Mesenchymal stem cell (in vitro differentiated cells and primary cell): ENCODE data around the gene COPA.
A peak's percentile ranks its signal among the peaks of the same experiment; 100 is the strongest.

Experiments
- DNase-seq: peaks from one replicate; pipeline ENCODE4 v3.0.0-alpha.2; 2013
- H2AFZ ChIP-seq: one replicate; pipeline ENCODE4 v1.6.1; 2013; ENCODE audit warnings: low read depth, mild to moderate bottlenecking, control low read depth, inconsistent platforms, low read length, moderate library complexity
- H2AK5ac ChIP-seq: 2 replicates; pipeline ENCODE4 v1.6.1; 2013; ENCODE audit warnings: low read length, moderate library complexity, mild to moderate bottlenecking, inconsistent platforms; ENCODE audit not compliant: severe bottlenecking
- H2BK120ac ChIP-seq: one replicate; pipeline ENCODE4 v1.6.1; 2013; ENCODE audit warnings: low read depth, mild to moderate bottlenecking, inconsistent platforms, low read length, moderate library complexity
- H2BK12ac ChIP-seq, 2 experiments: one replicate each; pipeline ENCODE4 v1.6.1; 2013; ENCODE audit warnings: inconsistent platforms in 2 of 2, low read length in 2 of 2, mild to moderate bottlenecking in 2 of 2, moderate library complexity in 2 of 2, control low read depth in 1 of 2
- H2BK15ac ChIP-seq: one replicate; pipeline ENCODE4 v1.6.1; 2013; ENCODE audit warnings: mild to moderate bottlenecking, low read depth, inconsistent platforms; ENCODE audit not compliant: poor library complexity, severe bottlenecking
- H2BK5ac ChIP-seq: 2 replicates; pipeline ENCODE4 v1.6.1; 2013; ENCODE audit warnings: low read depth, mild to moderate bottlenecking, low read length, control low read depth, inconsistent platforms; ENCODE audit not compliant: poor library complexity, severe bottlenecking
- H3K14ac ChIP-seq, 2 experiments: one replicate each; pipeline ENCODE4 v1.6.1; 2013; ENCODE audit warnings: inconsistent platforms in 2 of 2, low read length in 2 of 2, control low read depth in 1 of 2, mild to moderate bottlenecking in 1 of 2, moderate library complexity in 1 of 2
- H3K18ac ChIP-seq, 2 experiments: one replicate each; pipeline ENCODE4 v1.6.1; 2013; ENCODE audit warnings: inconsistent platforms in 2 of 2, low read length in 2 of 2, control low read depth in 1 of 2, low read depth in 1 of 2, mild to moderate bottlenecking in 1 of 2
- H3K23ac ChIP-seq, 2 experiments: one replicate each; pipeline ENCODE4 v1.6.1; 2013; ENCODE audit warnings: inconsistent platforms in 2 of 2, low read length in 2 of 2, mild to moderate bottlenecking in 2 of 2, moderate library complexity in 2 of 2, control low read depth in 1 of 2
- H3K27ac ChIP-seq: 2 replicates; pipeline ENCODE4 v1.5.1; 2013; ENCODE audit warnings: mild to moderate bottlenecking, moderate library complexity, low read length, control low read depth, inconsistent platforms; ENCODE audit not compliant: poor library complexity, severe bottlenecking
- H3K27me3 ChIP-seq, 2 experiments: 2 replicates each; pipeline versions ENCODE4 v1.6.1 to v1.7.0; 2013; ENCODE audit warnings: low read length in 2 of 2, mild to moderate bottlenecking in 2 of 2, moderate library complexity in 2 of 2, control low read depth in 1 of 2, inconsistent platforms in 1 of 2; ENCODE audit not compliant: control insufficient read depth in 1 of 2, insufficient read depth in 1 of 2
- H3K36me3 ChIP-seq, 2 experiments: 2 replicates each; pipeline versions ENCODE4 v1.6.1 to v1.7.0; 2013; ENCODE audit warnings: low read length in 2 of 2, control low read depth in 1 of 2, inconsistent platforms in 1 of 2, low read depth in 1 of 2, mild to moderate bottlenecking in 1 of 2; ENCODE audit not compliant: insufficient read depth in 2 of 2, control insufficient read depth in 1 of 2
- H3K4ac ChIP-seq, 2 experiments: one replicate each; pipeline ENCODE4 v1.6.1; 2013; ENCODE audit warnings: inconsistent platforms in 2 of 2, low read length in 2 of 2, mild to moderate bottlenecking in 2 of 2, moderate library complexity in 2 of 2, control low read depth in 1 of 2, low read depth in 1 of 2
- H3K4me1 ChIP-seq: 2 replicates; pipeline ENCODE4 v1.6.1; 2013; ENCODE audit warnings: low read depth, low read length, control low read depth; ENCODE audit not compliant: control insufficient read depth, insufficient read depth
- H3K4me2 ChIP-seq: 2 replicates; pipeline ENCODE4 v1.6.1; 2013; ENCODE audit warnings: low read length, mild to moderate bottlenecking, inconsistent platforms; ENCODE audit not compliant: poor library complexity, severe bottlenecking
- H3K4me3 ChIP-seq, 2 experiments: 2 replicates each; pipeline versions ENCODE4 v1.5.1 to v1.7.0; 2013; ENCODE audit warnings: low read length in 2 of 2, mild to moderate bottlenecking in 2 of 2, control low read depth in 1 of 2, low read depth in 1 of 2; ENCODE audit not compliant: insufficient read depth in 1 of 2
- H3K79me1 ChIP-seq: replicated peaks from 2 replicates; pipeline ENCODE4 v1.6.1; 2013; ENCODE audit warnings: mild to moderate bottlenecking, control low read depth, low read length, inconsistent platforms; ENCODE audit not compliant: poor library complexity, severe bottlenecking
- H3K9ac ChIP-seq: 2 replicates; pipeline ENCODE4 v1.7.0; 2013; ENCODE audit warnings: mild to moderate bottlenecking, low read length, moderate library complexity
- H3K9me3 ChIP-seq: 2 replicates; pipeline ENCODE4 v1.7.0; 2013; ENCODE audit warnings: mild to moderate bottlenecking, low read length; ENCODE audit not compliant: control insufficient read depth
- H4K8ac ChIP-seq: one replicate; pipeline ENCODE4 v1.6.1; 2013; ENCODE audit warnings: inconsistent platforms, mild to moderate bottlenecking, low read length, moderate library complexity
- H4K91ac ChIP-seq: one replicate; pipeline ENCODE4 v1.6.1; 2013; ENCODE audit warnings: mild to moderate bottlenecking, low read length, inconsistent platforms
- WGBS: methylation state at CpG from one replicate; pipeline ENCODE4 v1.1.7; 2013; ENCODE audit warnings: mixed read lengths; 5-methylcytosine and 5-hydroxymethylcytosine counted together

Gene COPA

DNA sequence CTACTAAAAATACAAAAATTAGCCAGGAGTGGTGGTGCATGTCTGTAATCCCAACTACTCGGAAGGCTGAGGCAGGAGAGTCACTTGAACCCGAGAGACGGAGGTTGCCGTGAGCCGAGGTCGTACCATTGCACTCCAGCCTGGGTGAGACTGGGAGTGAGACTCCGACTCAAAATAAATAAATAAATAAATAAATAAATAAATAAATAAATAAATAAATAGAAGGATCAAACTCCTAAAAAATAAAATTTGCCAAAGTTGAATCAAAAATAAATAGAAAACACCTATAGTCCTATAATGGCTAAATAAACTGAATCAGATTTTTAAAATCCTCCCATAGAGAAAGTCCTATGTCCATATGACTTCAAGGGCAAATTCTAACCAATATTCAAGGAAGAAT is 42.9 kb downstream of the COPA start:
- no peak overlapping the region for H4K91ac ChIP-seq

DNA sequence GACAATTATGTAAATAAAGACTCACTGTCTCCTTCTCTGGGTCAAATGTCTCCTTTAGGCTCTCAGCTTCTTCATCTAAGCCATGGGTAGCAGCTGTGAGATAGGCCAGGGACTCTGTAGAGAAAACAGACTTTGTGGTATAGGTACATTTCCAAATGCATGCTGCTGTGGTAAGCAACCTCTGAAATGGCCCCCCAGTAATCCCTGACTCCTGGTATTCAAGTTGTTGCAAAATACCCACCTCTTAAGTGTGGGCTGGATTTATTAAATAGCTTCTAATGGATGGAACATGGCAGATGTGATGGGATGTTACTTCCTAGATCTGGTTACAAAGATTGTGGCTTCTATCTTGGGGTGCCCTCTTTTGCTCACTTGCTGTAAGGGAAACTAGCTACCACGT is 47.0 kb downstream of the COPA start:
- Histone ChIP-seq H3K4me2 (no peak overlapping the region), H2BK12ac (no peak overlapping the region), H3K36me3 (peaks cover 66 to 99% of the 10 kb centered on the region in 2 experiments), H3K23ac (peak overlapping the region in 1 of 2 experiments; percentile 37), H2BK15ac (no peak overlapping the region), H3K4me1 (no peaks in the 10 kb centered on the region), H2BK120ac (no peak overlapping the region), H3K4ac (no peak overlapping the region), H4K8ac (no peak overlapping the region), H3K14ac (no peak overlapping the region), H3K27ac (no peak overlapping the region), H4K91ac (no peak overlapping the region), H3K9me3 (no peaks in the 10 kb centered on the region), H3K27me3 (no peaks in the 10 kb centered on the region), H3K79me1 (peaks cover 28% of the 10 kb centered on the region), H2AFZ (no peak overlapping the region), H3K18ac (no peak overlapping the region), H3K4me3 (no peak overlapping the region), H3K9ac (no peak overlapping the region), H2AK5ac (no peak overlapping the region), H2BK5ac (no peak overlapping the region)
- no peak for DNase-seq
- 100% methylated on average over 1 of the region's 1 CpG for WGBS

More for the DNA sequence above, 42.9 kb downstream of the COPA start:
- no peak overlapping the region for H2BK120ac ChIP-seq
- H3K27ac ChIP-seq = no peak overlapping the region
- H3K4ac ChIP-seq = no peak overlapping the region
- no peak overlapping the region for H2BK5ac ChIP-seq
- no peak overlapping the region for H2AK5ac ChIP-seq
- no peak overlapping the region for H2BK12ac ChIP-seq
- peaks cover 24% of the 10 kb centered on the region for H3K79me1 ChIP-seq
- H3K4me3 ChIP-seq = no peak overlapping the region
- no peaks in the 10 kb centered on the region for H3K4me1 ChIP-seq
- H3K18ac ChIP-seq = no peak overlapping the region
- H4K8ac ChIP-seq = no peak overlapping the region
- no peak overlapping the region for H3K9ac ChIP-seq
- WGBS = no CpG with 5 or more reads among the region's 7 CpGs
- H3K23ac ChIP-seq = no peak overlapping the region
- no peak overlapping the region for H3K4me2 ChIP-seq
- H3K14ac ChIP-seq = no peak overlapping the region
- H2BK15ac ChIP-seq = no peak overlapping the region
- H3K36me3 ChIP-seq = peaks cover 44 to 93% of the 10 kb centered on the region in 2 experiments
- H2AFZ ChIP-seq = no peak overlapping the region
- DNase-seq = no peak
- no peaks in the 10 kb centered on the region for H3K9me3 ChIP-seq
- no peaks in the 10 kb centered on the region for H3K27me3 ChIP-seq

DNA sequence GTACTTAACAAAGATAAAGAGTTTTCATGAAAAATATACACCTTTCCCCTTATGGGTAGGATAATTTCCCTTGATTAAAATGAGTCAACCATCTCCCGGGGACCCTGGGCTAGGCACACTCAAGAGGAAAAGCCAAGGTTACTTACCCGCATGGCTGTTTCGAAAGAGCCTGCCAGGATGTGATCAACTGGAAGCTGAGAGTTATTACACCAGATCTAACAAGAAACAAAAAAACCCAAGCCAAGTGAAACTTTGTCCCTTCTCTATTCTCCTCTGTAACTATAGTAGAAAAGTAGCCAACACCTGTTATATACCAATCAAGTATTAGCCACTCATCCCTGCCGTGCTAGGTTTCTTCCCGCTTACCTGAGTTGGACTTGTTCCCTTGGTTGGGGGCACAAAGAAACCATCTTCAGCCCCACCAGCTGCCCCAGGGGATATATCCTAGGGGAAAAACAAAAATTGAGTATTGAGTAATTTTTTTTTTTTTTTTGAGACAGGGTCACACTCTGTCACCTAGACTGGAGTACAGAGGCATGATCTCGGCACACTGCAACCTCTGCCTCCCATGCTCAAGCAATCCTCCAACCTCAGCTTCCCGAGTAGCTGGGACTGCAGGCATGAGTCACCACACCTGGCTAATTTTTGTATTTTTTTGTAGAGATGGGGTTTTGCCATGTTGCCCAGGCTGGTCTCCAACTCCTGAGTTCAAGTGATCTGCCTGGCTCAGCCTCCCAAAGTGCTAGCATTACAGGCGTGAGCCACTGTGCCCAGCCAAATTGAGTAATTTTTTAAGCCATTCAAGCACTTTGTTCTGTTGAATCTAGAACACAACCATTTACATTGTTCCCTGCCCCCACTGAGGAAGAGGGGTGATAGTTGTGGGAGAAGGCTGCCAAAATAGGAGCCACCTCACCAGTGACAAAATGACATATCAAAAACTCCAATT is 49.8 kb downstream of the COPA start:
- H3K27me3 ChIP-seq = no peaks in the 10 kb centered on the region
- H4K91ac ChIP-seq = no peak overlapping the region
- no peak overlapping the region for H2BK120ac ChIP-seq
- H2BK12ac ChIP-seq = no peak overlapping the region
- H3K36me3 ChIP-seq = peaks cover 69 to 100% of the 10 kb centered on the region in 2 experiments
- 99% methylated on average over 5 of the region's 8 CpGs for WGBS
- no peak overlapping the region for H2BK5ac ChIP-seq
- no peak overlapping the region for H3K14ac ChIP-seq
- H2AFZ ChIP-seq = no peak overlapping the region
- H3K4ac ChIP-seq = no peak overlapping the region
- peaks cover 30% of the 10 kb centered on the region for H3K79me1 ChIP-seq
- H3K4me2 ChIP-seq = no peak overlapping the region
- no peak for DNase-seq
- no peaks in the 10 kb centered on the region for H3K9me3 ChIP-seq
- H4K8ac ChIP-seq = no peak overlapping the region
- H3K4me1 ChIP-seq = no peaks in the 10 kb centered on the region
- H3K18ac ChIP-seq = no peak overlapping the region
- H3K23ac ChIP-seq = no peak overlapping the region
- no peak overlapping the region for H3K4me3 ChIP-seq
- peak overlapping the region; percentile 5 for H3K9ac ChIP-seq
- no peak overlapping the region for H2AK5ac ChIP-seq
- no peak overlapping the region for H2BK15ac ChIP-seq
- H3K27ac ChIP-seq = no peak overlapping the region

DNA sequence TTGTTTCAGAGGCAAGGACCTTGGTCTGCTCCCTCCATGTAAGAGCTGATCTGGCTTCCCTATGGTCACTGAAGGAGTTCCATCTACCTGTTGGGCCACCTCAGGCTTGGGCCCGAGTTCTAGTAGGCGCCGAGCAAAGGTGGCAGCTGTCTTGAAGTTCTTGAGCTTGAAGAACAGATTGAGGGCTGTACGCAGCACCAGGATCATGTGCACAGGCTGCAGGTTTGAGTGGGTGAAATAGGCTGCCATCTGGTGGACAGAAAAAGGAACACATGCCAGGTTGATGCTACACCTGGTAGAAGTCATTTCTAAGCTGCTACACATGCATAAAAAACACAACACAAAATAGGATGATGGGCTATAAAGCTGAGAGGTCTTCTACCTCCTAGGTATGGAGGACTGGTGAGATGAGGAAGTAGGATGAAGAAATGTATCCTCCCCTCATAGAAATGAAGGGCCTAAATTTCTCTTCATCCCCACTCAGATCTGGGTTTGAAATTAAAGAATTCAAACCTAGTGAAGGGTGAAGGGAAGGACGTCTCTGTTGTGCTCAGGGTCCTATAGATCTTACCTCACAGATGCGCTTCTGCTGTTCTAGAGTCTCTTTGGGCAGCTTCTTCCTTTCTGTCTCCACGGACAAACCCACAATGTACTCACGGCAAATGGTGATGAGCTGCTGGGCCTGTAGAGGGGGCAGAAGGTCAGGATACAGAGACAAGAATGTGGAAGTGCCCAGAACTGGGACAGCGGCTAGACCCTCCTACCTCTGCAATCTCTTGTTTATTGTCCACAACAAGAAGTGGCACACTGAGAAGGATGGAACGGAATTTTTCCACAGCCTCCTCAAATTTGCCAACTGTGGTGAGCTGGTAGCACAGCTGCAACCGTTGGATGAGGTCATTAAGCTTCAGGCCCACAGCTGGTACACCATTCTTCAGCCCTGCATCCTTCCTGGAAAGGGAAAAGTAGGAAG is 51.5 kb downstream of the COPA start:
- 72% methylated on average over 11 of the region's 11 CpGs for WGBS
- peak; percentile 74 for DNase-seq
- H2BK15ac ChIP-seq = no peak overlapping the region
- no peak overlapping the region for H3K18ac ChIP-seq
- no peak overlapping the region for H3K4me2 ChIP-seq
- H2BK5ac ChIP-seq = no peak overlapping the region
- H2BK12ac ChIP-seq = no peak overlapping the region
- no peak overlapping the region for H2BK120ac ChIP-seq
- H3K4me1 ChIP-seq = no peaks in the 10 kb centered on the region
- no peak overlapping the region for H3K9ac ChIP-seq
- H3K14ac ChIP-seq = no peak overlapping the region
- peak overlapping the region; percentile 48 for H3K27ac ChIP-seq
- no peak overlapping the region for H3K4me3 ChIP-seq
- H3K23ac ChIP-seq = no peak overlapping the region
- no peaks in the 10 kb centered on the region for H3K9me3 ChIP-seq
- H2AK5ac ChIP-seq = no peak overlapping the region
- peaks cover 22% of the 10 kb centered on the region for H3K79me1 ChIP-seq
- H3K4ac ChIP-seq = no peak overlapping the region
- H4K91ac ChIP-seq = no peak overlapping the region
- no peak overlapping the region for H2AFZ ChIP-seq
- peaks cover 58 to 87% of the 10 kb centered on the region in 2 experiments for H3K36me3 ChIP-seq
- no peak overlapping the region for H4K8ac ChIP-seq
- H3K27me3 ChIP-seq = no peaks in the 10 kb centered on the region
